Activated CD8-positive, alpha-beta T cell treated with anti-CD3 and anti-CD28 coated beads, Interleukin-2, amount 10 ng/mL, durations not matched to agents 7 days and 5 days (primary cell): ENCODE data around the gene RAB3C. TPM values are rescaled to one million over a fixed set of nuclear protein-coding genes. Genes with fewer than 3 reads are reported as not detected.

Experiments
- ATAC-seq: fragments of 150-1000 bp; cut with Tn5 transposase; one replicate; pipeline ENCODE4 v1.10.0; 2021; ENCODE audit warnings: moderate library complexity
- CTCF ChIA-PET: fragments of 350-600 bp; sonication (Branson Sonifier 250); formaldehyde crosslinking; loops from one replicate; lab custom pipeline; 2021; ENCODE audit warnings: antibody characterized with exemption; lab: Charles Lee
- POLR2A ChIA-PET: fragments of 350-600 bp; sonication (Branson Sonifier 250); formaldehyde crosslinking; loops from one replicate; lab custom pipeline; 2021; ENCODE audit warnings: antibody characterized with exemption; lab: Charles Lee
- DNase-seq: peaks from one replicate; pipeline ENCODE4 v3.0.0-alpha.2; 2020
- H3K27ac Mint-ChIP-seq: one replicate; pipeline ENCODE4 v1.8.0; 2021; ENCODE audit warnings: mild to moderate bottlenecking, mixed read lengths
- H3K27me3 Mint-ChIP-seq: one replicate; pipeline ENCODE4 v1.8.0; 2021; ENCODE audit warnings: low read depth, mixed read lengths
- H3K36me3 Mint-ChIP-seq: one replicate; pipeline ENCODE4 v1.8.0; 2021; ENCODE audit warnings: low read depth, mixed read lengths
- H3K4me1 Mint-ChIP-seq: one replicate; pipeline ENCODE4 v1.8.0; 2021; ENCODE audit warnings: low read depth, mixed read lengths
- H3K4me3 Mint-ChIP-seq: one replicate; pipeline ENCODE4 v1.8.0; 2021; ENCODE audit warnings: mild to moderate bottlenecking, mixed read lengths
- H3K9me3 Mint-ChIP-seq: one replicate; pipeline ENCODE4 v1.8.0; 2022; ENCODE audit warnings: mixed read lengths; ENCODE audit not compliant: insufficient read depth
- total RNA-seq, 2 experiments: library from RNA; stranded (reverse); gene quantifications; one replicate each; pipeline ENCODE4 v1.2.3, GENCODE V29; 2021

RAB3C gene
- total RNA-seq, 2 experiments from 2014 or later: not detected

GRCh38 chr5:58818465-58818864, 235.6 kb downstream of the RAB3C start:
- POLR2A ChIA-PET: no interaction called here
- CTCF ChIA-PET: no interaction called here
- H3K27me3 Mint-ChIP-seq: no peaks in the 10 kb centered on the region
- no peaks in the 10 kb centered on the region for H3K36me3 Mint-ChIP-seq
- DNase-seq (no peak), ATAC-seq (no peak)
- H3K4me1 Mint-ChIP-seq: no peaks in the 10 kb centered on the region
- H3K27ac Mint-ChIP-seq: no peak overlapping the region
- no peaks in the 10 kb centered on the region for H3K9me3 Mint-ChIP-seq
- H3K4me3 Mint-ChIP-seq: no peak overlapping the region

- CTCF ChIA-PET: no interaction called here
- H3K4me3 Mint-ChIP-seq: no peak overlapping the region
- H3K4me1 Mint-ChIP-seq: no peaks in the 10 kb centered on the region
- POLR2A ChIA-PET: no interaction called here
- no peak overlapping the region for H3K27ac Mint-ChIP-seq
- no peaks in the 10 kb centered on the region for H3K36me3 Mint-ChIP-seq
- no peak for DNase-seq
- peaks cover 6% of the 10 kb centered on the region for H3K27me3 Mint-ChIP-seq
- H3K9me3 Mint-ChIP-seq: no peaks in the 10 kb centered on the region
- ATAC-seq: no peak
Measured at GRCh38 chr5:58825441-58825840, 242.6 kb downstream of the RAB3C start.

- POLR2A ChIA-PET: no interaction called here
Measured at GRCh38 chr5:58825899-58826298, 243.0 kb downstream of the RAB3C start.

GRCh38 chr5:58827463-58827862, 244.6 kb downstream of the RAB3C start:
- H3K4me3 Mint-ChIP-seq: no peak overlapping the region
- no peaks in the 10 kb centered on the region for H3K4me1 Mint-ChIP-seq
- ChIA-PET POLR2A (no interaction called here), CTCF (no interaction called here)
- H3K9me3 Mint-ChIP-seq: no peaks in the 10 kb centered on the region
- ATAC-seq (no peak), DNase-seq (no peak)
- no peaks in the 10 kb centered on the region for H3K36me3 Mint-ChIP-seq
- H3K27ac Mint-ChIP-seq: no peak overlapping the region
- peaks cover 6% of the 10 kb centered on the region for H3K27me3 Mint-ChIP-seq

More at GRCh38 chr5:58825899-58826298, 243.0 kb downstream of the RAB3C start:
- no peak overlapping the region for H3K27ac Mint-ChIP-seq
- peaks cover 6% of the 10 kb centered on the region for H3K27me3 Mint-ChIP-seq
- DNase-seq (no peak), ATAC-seq (no peak)
- H3K4me1 Mint-ChIP-seq: no peaks in the 10 kb centered on the region
- H3K36me3 Mint-ChIP-seq: no peaks in the 10 kb centered on the region
- H3K9me3 Mint-ChIP-seq: no peaks in the 10 kb centered on the region
- CTCF ChIA-PET: no interaction called here
- H3K4me3 Mint-ChIP-seq: no peak overlapping the region

- no peak for ATAC-seq
- H3K36me3 Mint-ChIP-seq: no peaks in the 10 kb centered on the region
- H3K27ac Mint-ChIP-seq: no peak overlapping the region
- ChIA-PET CTCF (no interaction called here), POLR2A (no interaction called here)
- H3K4me3 Mint-ChIP-seq: no peak overlapping the region
- H3K9me3 Mint-ChIP-seq: no peaks in the 10 kb centered on the region
- H3K4me1 Mint-ChIP-seq: no peaks in the 10 kb centered on the region
- peaks cover 6% of the 10 kb centered on the region for H3K27me3 Mint-ChIP-seq
- DNase-seq: no peak
Measured at GRCh38 chr5:58828258-58828657, 245.4 kb downstream of the RAB3C start.

DNA sequence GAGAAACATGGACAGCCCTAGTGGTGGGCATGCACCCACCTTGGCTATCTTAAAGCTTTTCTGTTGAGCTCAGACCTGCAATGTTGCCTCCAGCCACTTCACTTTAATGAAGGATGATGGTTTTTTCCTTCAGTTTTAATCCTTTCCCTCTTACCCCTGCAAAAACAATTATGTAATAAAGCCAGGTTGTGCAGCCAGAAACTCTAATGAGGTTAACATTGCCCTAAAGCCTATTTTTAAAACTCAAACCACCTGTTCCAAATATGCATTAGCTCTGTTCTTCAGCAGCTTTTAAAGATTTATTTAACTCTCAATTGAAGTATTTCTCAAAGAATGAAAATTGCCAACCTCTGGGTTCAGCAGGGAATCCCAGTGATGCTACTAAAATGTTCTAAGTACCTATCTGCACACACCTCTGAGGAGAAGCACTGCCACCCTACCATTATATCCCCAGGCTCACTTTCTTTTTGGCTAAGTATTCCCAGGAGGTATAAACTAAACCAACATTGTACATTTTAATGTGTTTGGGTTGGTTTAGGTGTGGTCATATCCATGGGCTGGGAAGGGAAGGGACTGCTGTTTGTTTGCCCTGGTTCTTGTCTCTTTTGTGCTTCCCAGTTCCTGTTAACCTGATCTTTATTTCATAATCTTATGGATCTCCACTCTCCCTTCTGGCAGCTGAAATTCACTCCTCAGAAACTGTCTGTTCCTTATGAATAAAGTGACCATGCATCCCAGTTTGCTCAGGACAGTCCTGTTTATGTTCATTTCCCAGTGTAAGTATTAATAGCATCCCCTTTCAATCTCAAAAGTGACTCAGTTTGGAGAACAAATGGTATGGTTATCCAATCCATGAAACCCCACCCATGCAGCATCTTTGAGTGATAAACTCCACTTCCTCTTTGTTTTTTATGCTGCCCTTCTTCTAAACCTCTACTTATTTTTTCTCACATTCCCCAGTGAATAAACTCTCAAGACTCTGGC, 251.7 kb downstream of the RAB3C start:
- POLR2A ChIA-PET: no interaction called here
- Mint-ChIP-seq H3K4me3 (no peak overlapping the region), H3K4me1 (no peaks in the 10 kb centered on the region), H3K27me3 (peaks cover 8% of the 10 kb centered on the region), H3K36me3 (no peaks in the 10 kb centered on the region), H3K9me3 (no peaks in the 10 kb centered on the region), H3K27ac (no peak overlapping the region)
- no peak for ATAC-seq
- CTCF ChIA-PET: no interaction called here
- no peak for DNase-seq

DNA sequence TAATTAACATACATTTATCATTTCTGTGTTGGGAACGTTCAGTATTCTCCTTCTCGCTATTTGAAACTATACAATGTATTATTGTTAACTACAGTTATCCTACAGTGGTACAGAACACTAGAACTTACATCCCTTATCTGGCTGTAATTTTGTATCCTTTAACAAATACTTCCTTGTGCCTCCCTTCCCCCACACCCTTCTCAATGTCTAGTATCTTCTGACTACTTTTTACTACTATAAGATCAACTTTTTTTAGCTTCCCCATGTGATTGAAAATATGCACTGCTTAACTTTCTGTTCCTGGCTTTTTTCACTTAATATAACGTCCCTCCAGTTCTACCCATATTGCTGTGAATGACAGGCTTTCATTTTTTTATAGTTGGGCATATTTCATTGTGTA, 253.5 kb downstream of the RAB3C start:
- Mint-ChIP-seq H3K27ac (no peak overlapping the region), H3K9me3 (no peaks in the 10 kb centered on the region), H3K36me3 (no peaks in the 10 kb centered on the region), H3K4me3 (no peak overlapping the region), H3K4me1 (no peaks in the 10 kb centered on the region), H3K27me3 (peaks cover 8% of the 10 kb centered on the region)
- CTCF ChIA-PET: no interaction called here
- POLR2A ChIA-PET: no interaction called here
- no peak for DNase-seq
- no peak for ATAC-seq

- H3K27ac Mint-ChIP-seq: no peak overlapping the region
- no peak overlapping the region for H3K4me3 Mint-ChIP-seq
- ChIA-PET CTCF (no interaction called here), POLR2A (no interaction called here)
- DNase-seq: no peak
- peaks cover 7% of the 10 kb centered on the region for H3K27me3 Mint-ChIP-seq
- no peak for ATAC-seq
- no peaks in the 10 kb centered on the region for H3K36me3 Mint-ChIP-seq
- no peaks in the 10 kb centered on the region for H3K4me1 Mint-ChIP-seq
- H3K9me3 Mint-ChIP-seq: no peaks in the 10 kb centered on the region
Measured at GRCh38 chr5:58838729-58839128, 255.9 kb downstream of the RAB3C start.

DNA sequence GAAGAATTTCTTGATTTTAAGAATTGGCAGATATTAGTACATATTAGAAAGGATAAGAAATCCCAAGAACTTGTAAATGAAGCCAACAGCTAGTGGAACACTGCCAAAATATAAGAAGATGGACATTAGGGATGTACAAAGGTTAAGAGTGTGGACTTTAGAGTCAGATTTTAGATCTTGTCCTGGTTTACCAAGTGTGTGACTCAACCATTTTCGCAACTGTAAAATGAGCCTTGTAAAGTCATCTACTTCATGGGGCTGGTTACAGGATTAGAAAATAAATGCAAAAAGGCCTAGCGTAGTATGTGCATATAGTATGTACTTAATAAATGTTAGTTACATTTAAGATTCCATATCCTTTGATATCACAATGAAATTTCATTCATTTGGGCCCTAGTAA, 260.0 kb downstream of the RAB3C start:
- Mint-ChIP-seq H3K27ac (no peak overlapping the region), H3K4me1 (no peaks in the 10 kb centered on the region), H3K27me3 (peaks cover 4% of the 10 kb centered on the region), H3K36me3 (no peaks in the 10 kb centered on the region), H3K9me3 (no peaks in the 10 kb centered on the region), H3K4me3 (no peak overlapping the region)
- CTCF ChIA-PET: interaction anchor here (0.6 kb wide), 1 partner anchor 597 kb away, joined by 3 read pairs; no protein-coding TSS in a partner anchor
- no peak for ATAC-seq
- no peak for DNase-seq
- POLR2A ChIA-PET: no interaction called here

DNA sequence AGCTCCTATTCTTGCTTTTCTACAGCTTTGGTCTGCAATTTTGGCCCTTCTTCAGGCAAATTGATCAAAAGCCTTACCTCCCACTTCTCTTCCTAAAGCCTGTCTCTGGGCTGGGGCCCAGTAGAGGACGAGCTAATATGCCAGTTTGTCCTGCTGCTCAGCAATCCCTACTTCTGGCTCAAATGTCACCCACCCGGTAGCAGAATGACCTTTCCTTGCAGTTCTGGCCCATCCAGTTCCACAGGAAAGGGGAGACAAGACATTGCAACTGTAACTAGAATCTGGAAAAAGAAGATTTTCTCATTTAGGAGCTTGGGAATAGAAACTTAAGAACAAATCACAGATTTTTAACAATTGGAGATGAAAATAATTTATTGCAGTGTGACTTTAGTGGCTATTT, 261.5 kb downstream of the RAB3C start:
- Mint-ChIP-seq H3K27me3 (peaks cover 4% of the 10 kb centered on the region), H3K27ac (no peak overlapping the region), H3K4me3 (no peak overlapping the region), H3K9me3 (no peaks in the 10 kb centered on the region), H3K36me3 (no peaks in the 10 kb centered on the region), H3K4me1 (no peaks in the 10 kb centered on the region)
- no peak for DNase-seq
- ATAC-seq: no peak
- ChIA-PET CTCF (no interaction called here), POLR2A (no interaction called here)

DNA sequence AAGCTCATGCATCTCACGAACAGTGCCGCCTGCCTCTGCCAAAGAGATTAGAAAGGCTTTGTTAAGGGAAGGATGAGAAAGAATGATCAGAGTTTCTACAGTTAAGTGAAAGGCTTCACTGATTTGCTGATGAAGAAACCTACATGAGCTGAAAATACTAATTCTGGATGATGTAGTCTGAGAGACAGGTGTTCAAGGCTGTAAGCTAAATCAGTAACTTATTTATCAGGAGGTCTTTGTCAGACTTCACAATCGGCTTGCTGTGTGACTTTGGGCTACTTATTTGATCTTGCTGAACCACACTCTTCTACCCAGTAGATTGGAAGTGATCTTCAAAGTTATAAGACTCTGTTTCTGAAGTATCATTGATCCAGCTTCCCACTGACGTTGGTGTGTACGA, 264.2 kb downstream of the RAB3C start:
- no peak overlapping the region for H3K27ac Mint-ChIP-seq
- H3K9me3 Mint-ChIP-seq: no peaks in the 10 kb centered on the region
- peaks cover 10% of the 10 kb centered on the region for H3K27me3 Mint-ChIP-seq
- POLR2A ChIA-PET: no interaction called here
- CTCF ChIA-PET: no interaction called here
- H3K4me1 Mint-ChIP-seq: no peaks in the 10 kb centered on the region
- no peak overlapping the region for H3K4me3 Mint-ChIP-seq
- ATAC-seq (no peak), DNase-seq (no peak)
- no peaks in the 10 kb centered on the region for H3K36me3 Mint-ChIP-seq

- ATAC-seq: no peak
- no peak overlapping the region for H3K4me3 Mint-ChIP-seq
- no peak for DNase-seq
- H3K4me1 Mint-ChIP-seq: no peaks in the 10 kb centered on the region
- no peak overlapping the region for H3K27ac Mint-ChIP-seq
- ChIA-PET CTCF (interaction anchor here (0.6 to 2.0 kb wide), 5 partner anchors 9 to 1071 kb away, joined by 3 to 5 read pairs (median 3); no protein-coding TSS in a partner anchor), POLR2A (no interaction called here)
- no peaks in the 10 kb centered on the region for H3K9me3 Mint-ChIP-seq
- H3K27me3 Mint-ChIP-seq: peaks cover 15% of the 10 kb centered on the region
- no peaks in the 10 kb centered on the region for H3K36me3 Mint-ChIP-seq
Measured at GRCh38 chr5:58849223-58849622, 266.3 kb downstream of the RAB3C start.
